Testis (tissue), 2 donors: ENCODE data around the gene IL32.

Source experiments
- CTCF ChIP-seq, 3 experiments: fragments of 450-650 bp in 2 of 3; fragments of 200-600 bp in 1 of 3; sonication (generic) in 1 of 3; IDR thresholded peaks; one replicate each; pipeline ENCODE4 v1.5.1; 2016 to 2019; ENCODE audit warnings: antibody characterized with exemption in 3 of 3, mild to moderate bottlenecking in 2 of 3, moderate library complexity in 1 of 3
- POLR2A ChIP-seq: fragments of 450-650 bp; IDR thresholded peaks from one replicate; pipeline ENCODE4 v1.6.1; 2017; ENCODE audit warnings: antibody characterized with exemption, mild to moderate bottlenecking, moderate library complexity

- no peak for TF ChIP-seq CTCF (IDR thresholded peaks at IDR 0.05)
- TF ChIP-seq POLR2A, result no peak
These were observed 8.0 kb downstream of the IL32 start for GRCh38 chr16:3073448-3073847.
